Sigmoid colon (tissue), 7 donors: ENCODE measurements around the gene TMIGD2. TPM values are rescaled to one million over a fixed set of nuclear protein-coding genes. Genes with fewer than 3 reads are reported as not detected.
A peak's percentile ranks its signal among the peaks of the same experiment; 100 is the strongest.
"Not testable (repeated sequence)": the region's sequence is repeated elsewhere in the genome, so short reads cannot be mapped to it uniquely, and the experiment has no call there.

Experiments
- DNase-seq: peaks from one replicate; pipeline ENCODE4 v3.0.0-alpha.2; 2019
- H3K27ac ChIP-seq, 4 donors: fragments of 200-600 bp; sonication (generic); one replicate each; pipeline ENCODE4 v1.5.1; 2016 to 2019; ENCODE audit warnings: mild to moderate bottlenecking in 1 of 4
- H3K27me3 ChIP-seq, 3 donors: fragments of 200-600 bp; sonication (generic); one replicate each; pipeline ENCODE4 v1.5.1; 2019; ENCODE audit warnings: mild to moderate bottlenecking in 1 of 3
- H3K36me3 ChIP-seq, 4 donors: fragments of 200-600 bp; sonication (generic); one replicate each; pipeline ENCODE4 v1.5.1; 2016 to 2019
- H3K4me1 ChIP-seq, 4 donors: fragments of 200-600 bp; sonication (generic); one replicate each; pipeline ENCODE4 v1.5.1; 2017 to 2019
- H3K4me3 ChIP-seq, 4 donors: fragments of 200-600 bp; sonication (generic); one replicate each; pipeline ENCODE4 v1.5.1; 2017 to 2019; ENCODE audit warnings: mild to moderate bottlenecking in 2 of 4, moderate library complexity in 1 of 4
- H3K9me3 ChIP-seq, 4 donors: fragments of 200-600 bp in 3 of 4; sonication (generic) in 3 of 4; one replicate each; pipeline versions ENCODE4 v1.5.1 to v1.6.1; 2013 to 2019
- CTCF ChIP-seq, 4 experiments: fragments of 450-650 bp in 3 of 4; fragments of 200-600 bp in 1 of 4; IDR thresholded peaks; one replicate each; pipeline ENCODE4 v1.5.1; 2016 to 2019; ENCODE audit warnings: antibody characterized with exemption in 4 of 4, mild to moderate bottlenecking in 3 of 4, moderate library complexity in 2 of 4
- EP300 ChIP-seq, 4 donors: sonication (generic); formaldehyde crosslinking; IDR thresholded peaks; one replicate each; pipeline ENCODE4 v1.6.1; 2017; ENCODE audit warnings: antibody characterized with exemption in 4 of 4
- POLR2A ChIP-seq, 2 donors: fragments of 450-650 bp; IDR thresholded peaks; one replicate each; pipeline ENCODE4 v1.6.1; 2016; ENCODE audit warnings: antibody characterized with exemption in 2 of 2, mild to moderate bottlenecking in 2 of 2, moderate library complexity in 2 of 2
- POLR2AphosphoS5 ChIP-seq, 4 donors: sonication (generic); formaldehyde crosslinking; IDR thresholded peaks; one replicate each; pipeline ENCODE4 v1.6.1; 2017; ENCODE audit warnings: antibody characterized with exemption in 4 of 4
- WGBS, 2 donors: extraction: QIAGEN DNeasy Blood & Tissue Kit; methylation state at CpG; one replicate each; pipeline ENCODE4 v1.1.7; 2013; 5-methylcytosine and 5-hydroxymethylcytosine counted together
- intact Hi-C: fragments of 100-400 bp; cut with DNase I; formaldehyde crosslinking; loops from one replicate; pipeline ENCODE4 v1.15.1; 2023
- polyA plus RNA-seq, 3 donors: library from polyadenylated mRNA; stranded (reverse); fragments of 200-250 nt; gene quantifications; one replicate each; pipeline ENCODE4 v1.2.3, GENCODE V29; 2013
- total RNA-seq, 4 donors: library from RNA; depleted of rRNA; stranded (reverse); fragments of >200 nt; gene quantifications; one replicate each; pipeline ENCODE4 v1.1.0, GENCODE V29; 2016
- donor health status: healthy with polysubstance abuse.
- donor health status: Bipolar disorder and iron deficiency.
- donor health status: healthy.

TMIGD2 gene
- total and polyA plus RNA-seq, 7 donors, result 0.60 to 6.3 TPM; not detected in 5

DNA sequence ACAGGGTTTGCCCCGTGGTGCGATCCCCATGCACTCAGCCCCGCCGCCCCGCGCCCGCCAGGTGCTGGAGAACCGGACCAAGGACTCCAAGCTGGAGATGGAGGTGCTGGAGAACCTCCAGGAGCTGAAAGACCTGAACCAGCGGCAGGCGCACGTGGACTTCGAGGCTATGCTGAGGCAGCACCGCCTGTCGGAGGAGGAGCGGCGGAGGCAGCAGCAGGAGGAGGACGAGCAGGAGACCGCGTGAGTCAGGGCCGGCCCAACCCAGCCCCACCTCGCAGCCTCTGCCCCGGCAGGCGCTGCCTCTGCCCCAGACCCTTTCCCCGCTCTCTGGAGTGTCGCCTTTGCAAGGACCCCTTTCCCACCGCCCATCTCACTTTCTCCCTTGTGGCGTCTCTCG lies 44.0 kb downstream of the TMIGD2 start:
- Histone ChIP-seq H3K9me3 (peaks cover 0 to 3% (median 0%) of the 10 kb centered on the region in 4 donors), H3K27ac (no peak overlapping the region), H3K4me3 (no peak overlapping the region), H3K27me3 (no peaks in the 10 kb centered on the region), H3K36me3 (peaks cover 14 to 100% (median 70%) of the 10 kb centered on the region in 4 donors), H3K4me1 (no peaks in the 10 kb centered on the region)
- TF ChIP-seq EP300 (IDR thresholded peaks at IDR 0.05), result no peak
- no peak for TF ChIP-seq POLR2A (IDR thresholded peaks at IDR 0.05)
- TF ChIP-seq POLR2AphosphoS5 (IDR thresholded peaks at IDR 0.05), result no peak
- no peak for TF ChIP-seq CTCF (IDR thresholded peaks at IDR 0.05)
- intact Hi-C loops, result no loop called here
- 95 to 96% methylated on average over 28 of the region's 28 CpGs for WGBS, 2 donors
- no peak for DNase-seq

DNA sequence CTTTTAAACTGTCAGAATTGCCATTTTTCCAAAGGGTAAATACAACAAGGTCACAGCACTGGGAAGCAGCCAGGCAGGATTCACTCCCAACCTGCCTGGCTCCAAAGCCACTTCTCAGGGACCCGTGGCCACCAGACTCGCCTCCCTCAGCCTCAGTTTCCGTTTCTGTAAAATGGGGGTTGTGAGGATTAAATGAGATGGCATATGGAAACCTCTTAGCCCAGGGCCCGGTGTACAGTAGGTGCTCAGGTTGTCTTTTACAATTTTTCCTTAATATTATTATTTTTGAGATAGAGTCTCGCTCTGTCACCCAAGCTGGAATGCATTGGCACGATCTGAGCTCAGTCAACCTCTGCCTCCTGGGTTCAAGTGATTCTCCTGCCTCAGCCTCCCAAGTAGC lies 45.2 kb downstream of the TMIGD2 start:
- intact Hi-C loops, result no loop called here
- no peak for TF ChIP-seq POLR2AphosphoS5 (IDR thresholded peaks at IDR 0.05)
- TF ChIP-seq EP300 (IDR thresholded peaks at IDR 0.05), result no peak
- TF ChIP-seq CTCF (IDR thresholded peaks at IDR 0.05), result no peak
- no peak for TF ChIP-seq POLR2A (IDR thresholded peaks at IDR 0.05)
- DNase-seq, result no peak
- Histone ChIP-seq H3K4me1 (no peaks in the 10 kb centered on the region), H3K36me3 (peaks cover 20 to 100% (median 71%) of the 10 kb centered on the region in 4 donors), H3K27ac (no peak overlapping the region), H3K9me3 (peaks cover 0 to 3% (median 0%) of the 10 kb centered on the region in 4 donors), H3K27me3 (no peaks in the 10 kb centered on the region), H3K4me3 (no peak overlapping the region)
- 91 to 98% methylated on average over 6 of the region's 6 CpGs for WGBS, 2 donors

DNA sequence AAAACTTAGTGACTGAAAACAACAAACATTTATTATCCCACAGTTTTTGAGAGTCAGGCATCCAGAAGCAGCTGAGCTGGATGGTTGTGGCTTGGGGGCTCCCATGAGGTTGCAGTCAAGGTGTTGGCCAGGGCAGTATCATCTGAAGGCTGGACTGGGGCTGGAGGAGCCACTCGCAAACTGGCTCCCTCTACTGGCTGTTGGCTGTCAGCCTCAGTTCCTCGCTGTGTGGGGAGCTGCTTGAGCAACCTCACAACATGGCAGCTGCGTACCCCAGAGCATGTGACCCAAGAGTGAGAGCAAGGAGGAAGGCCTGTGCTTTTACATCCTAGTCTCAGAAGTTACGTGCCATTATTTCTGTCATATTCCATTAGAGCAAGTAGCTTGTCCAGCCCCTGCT lies 45.6 kb downstream of the TMIGD2 start:
- DNase-seq, result no peak
- Histone ChIP-seq H3K9me3 (peaks cover 0 to 3% (median 0%) of the 10 kb centered on the region in 4 donors), H3K4me1 (no peaks in the 10 kb centered on the region), H3K36me3 (peaks cover 20 to 100% (median 73%) of the 10 kb centered on the region in 4 donors), H3K4me3 (no peak overlapping the region), H3K27ac (no peak overlapping the region), H3K27me3 (no peaks in the 10 kb centered on the region)
- WGBS, 2 donors, result 96 to 99% methylated on average over 4 of the region's 4 CpGs
- intact Hi-C loops, result no loop called here
- TF ChIP-seq CTCF (IDR thresholded peaks at IDR 0.05), result no peak
- no peak for TF ChIP-seq EP300 (IDR thresholded peaks at IDR 0.05)
- TF ChIP-seq POLR2A (IDR thresholded peaks at IDR 0.05), result no peak
- no peak for TF ChIP-seq POLR2AphosphoS5 (IDR thresholded peaks at IDR 0.05)

DNA sequence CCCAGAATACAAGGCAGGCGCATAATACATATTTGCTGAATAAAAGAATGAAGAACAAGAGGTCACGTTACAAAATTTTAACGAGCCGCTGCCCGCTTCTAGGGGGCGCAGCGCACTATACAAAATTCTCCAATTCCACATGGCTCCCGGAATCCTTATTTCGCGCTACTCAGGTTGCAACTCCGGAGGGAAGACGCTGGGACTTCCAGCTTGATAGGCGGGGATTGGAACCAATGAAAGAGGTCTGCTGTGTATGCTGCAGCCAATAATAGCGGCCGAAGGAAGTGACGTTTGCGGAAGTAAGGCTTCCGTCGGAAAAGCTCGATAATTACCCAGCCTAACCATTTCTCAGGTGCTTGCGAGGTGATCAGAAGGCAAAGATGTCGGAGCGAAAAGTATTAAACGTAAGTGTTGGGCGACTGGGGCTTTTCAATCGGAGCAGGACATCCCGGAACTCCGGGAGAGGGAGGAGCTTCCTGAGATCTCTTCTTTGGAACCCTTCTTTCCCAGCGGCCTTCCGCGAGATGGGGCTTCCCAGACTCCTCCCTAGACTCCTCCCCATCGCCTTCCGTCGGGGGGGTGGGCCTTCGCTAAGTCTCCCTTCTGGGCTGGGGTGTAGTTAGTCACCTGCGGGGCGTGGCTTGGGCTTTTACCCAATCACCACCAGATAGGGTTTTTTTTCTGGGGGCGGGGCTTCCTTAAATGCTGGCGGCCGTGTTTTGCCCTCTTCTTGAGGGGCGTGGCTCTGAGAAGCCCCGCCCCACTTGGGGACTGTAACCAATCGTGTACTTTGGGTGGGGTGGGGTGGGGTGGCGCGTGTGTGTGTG lies 55.2 kb downstream of the TMIGD2 start, which contains the start of gene YJU2:
Gene YJU2, plus strand, starts transcription at position 314 of the 827 bp plus-strand sequence. Its CDS starts 67 bp downstream, at position 381.
- Histone ChIP-seq H3K4me1 (peaks cover 0 to 13% (median 12%) of the 10 kb centered on the region in 4 donors), H3K9me3 (peaks cover 0 to under 1% (median under 1%) of the 10 kb centered on the region in 4 donors), H3K36me3 (peaks cover 12 to 36% (median 28%) of the 10 kb centered on the region in 4 donors), H3K27me3 (no peaks in the 10 kb centered on the region), H3K4me3 (peak within 1 kb of the TSS; percentile 60 to 79 (median 66)), H3K27ac (peak within 1 kb of the TSS; percentile 93 to 96 (median 94))
- 0% methylated on average over 45 of the region's 45 CpGs for WGBS, 2 donors
- peak; percentile 37 to 67 (median 66) for TF ChIP-seq POLR2AphosphoS5 (IDR thresholded peaks at IDR 0.05)
- TF ChIP-seq EP300 (IDR thresholded peaks at IDR 0.05), result no peak
- intact Hi-C loops, result loop anchor here (2.0 to 5.0 kb wide), 4 partner anchors 80 to 275 kb away; partner anchors contain the start of genes CHAF1A and MPND
- DNase-seq, result peak; percentile 99

GRCh38 chr19:4245938-4246337 lies 56.3 kb downstream of the TMIGD2 start:
- Histone ChIP-seq H3K36me3 (peaks cover 9 to 25% (median 17%) of the 10 kb centered on the region in 4 donors), H3K4me1 (peaks cover 0 to 13% (median 12%) of the 10 kb centered on the region in 4 donors)
- not testable (repeated sequence) for H3K4me3 ChIP-seq, DNase-seq, H3K9me3 ChIP-seq, H3K27ac ChIP-seq, H3K27me3 ChIP-seq
- WGBS, 2 donors, result 96 to 98% methylated on average over 6 of the region's 6 CpGs
- intact Hi-C loops, result loop anchor here (2.0 to 5.0 kb wide), 4 partner anchors 81 to 276 kb away; partner anchors contain the start of genes CHAF1A and MPND

Other genes starting within 250 kb of the TMIGD2 start
- 10 to 100 TPM; 35.4 to 53.2 (median 44.8) TPM for gene ZBTB7A, start 235.5 kb downstream of the TMIGD2 start, total RNA-seq
- 10 to 100 TPM; 22.8 to 39.1 (median 23.8) TPM for gene ZBTB7A, start 235.5 kb downstream of the TMIGD2 start, polyA plus RNA-seq
- gene MAP2K2, start 178.3 kb downstream of the TMIGD2 start, total RNA-seq, result 10 to 100 TPM; 48.2 to 76.4 (median 65.3) TPM
- gene MAP2K2, start 178.3 kb downstream of the TMIGD2 start, polyA plus RNA-seq, result 100 to 1,000 TPM; 196 to 278 (median 253) TPM
- under 1 TPM in 1 of 4 donors, not detected in 3; 0.55 TPM for gene CREB3L3, start 148.8 kb downstream of the TMIGD2 start, total RNA-seq
- 10 to 100 TPM in 1 of 3 donors, 1 to 10 TPM in 2; 1.8 to 24.0 (median 8.5) TPM for gene CREB3L3, start 148.8 kb downstream of the TMIGD2 start, polyA plus RNA-seq
- gene SIRT6, start 119.8 kb downstream of the TMIGD2 start, total RNA-seq, result 10 to 100 TPM; 10.3 to 23.5 (median 18.1) TPM
- 100 to 1,000 TPM in 2 of 3 donors, 10 to 100 TPM in 1; 66.1 to 132 (median 129) TPM for gene SIRT6, start 119.8 kb downstream of the TMIGD2 start, polyA plus RNA-seq
- under 1 TPM; 0.36 to 0.99 (median 0.69) TPM for gene ANKRD24, start 119.7 kb downstream of the TMIGD2 start, total RNA-seq
- 1 to 10 TPM in 1 of 3 donors, under 1 TPM in 1, not detected in 1; 0.60 to 1.2 TPM for gene ANKRD24, start 119.7 kb downstream of the TMIGD2 start, polyA plus RNA-seq
- 1 to 10 TPM; 1.7 to 3.9 (median 2.5) TPM for gene EBI3, start 72.9 kb downstream of the TMIGD2 start, total RNA-seq
- gene EBI3, start 72.9 kb downstream of the TMIGD2 start, polyA plus RNA-seq, result 10 to 100 TPM in 2 of 3 donors, 1 to 10 TPM in 1; 3.6 to 17.6 (median 17.6) TPM
- 10 to 100 TPM; 19.4 to 22.5 (median 20.8) TPM for gene YJU2, start 55.3 kb downstream of the TMIGD2 start, total RNA-seq
- 10 to 100 TPM; 21.5 to 31.8 (median 24.6) TPM for gene YJU2, start 55.3 kb downstream of the TMIGD2 start, polyA plus RNA-seq
- not detected for gene SHD, start 23.1 kb downstream of the TMIGD2 start, total RNA-seq
- 10 to 100 TPM; 18.8 to 84.7 (median 68.0) TPM for gene SHD, start 23.1 kb downstream of the TMIGD2 start, polyA plus RNA-seq
- 1 to 10 TPM in 2 of 4 donors, not detected in 2; 1.1 to 1.5 TPM for gene FSD1, start 2.2 kb upstream of the TMIGD2 start, total RNA-seq
- gene FSD1, start 2.2 kb upstream of the TMIGD2 start, polyA plus RNA-seq, result 1 to 10 TPM in 2 of 3 donors, not detected in 1; 1.6 to 2.6 TPM
- gene STAP2, start 36.4 kb upstream of the TMIGD2 start, total RNA-seq, result 1 to 10 TPM in 3 of 4 donors, under 1 TPM in 1; 0.99 to 5.5 (median 2.7) TPM
- gene STAP2, start 36.4 kb upstream of the TMIGD2 start, polyA plus RNA-seq, result 100 to 1,000 TPM; 146 to 313 (median 199) TPM
- 10 to 100 TPM in 1 of 4 donors, 1 to 10 TPM in 3; 8.6 to 13.3 (median 9.3) TPM for gene MPND, start 41.2 kb upstream of the TMIGD2 start, total RNA-seq
- gene MPND, start 41.2 kb upstream of the TMIGD2 start, polyA plus RNA-seq, result 10 to 100 TPM; 38.2 to 65.2 (median 60.1) TPM
- 10 to 100 TPM; 28.5 to 33.9 (median 32.2) TPM for gene SH3GL1, start 98.2 kb upstream of the TMIGD2 start, total RNA-seq
- gene SH3GL1, start 98.2 kb upstream of the TMIGD2 start, polyA plus RNA-seq, result 10 to 100 TPM; 37.9 to 47.4 (median 45.0) TPM
- gene CHAF1A, start 100.3 kb upstream of the TMIGD2 start, total RNA-seq, result 1 to 10 TPM; 3.6 to 5.5 (median 4.1) TPM
- gene CHAF1A, start 100.3 kb upstream of the TMIGD2 start, polyA plus RNA-seq, result 10 to 100 TPM in 2 of 3 donors, 1 to 10 TPM in 1; 5.4 to 19.1 (median 10.6) TPM
- gene UBXN6, start 155.4 kb upstream of the TMIGD2 start, total RNA-seq, result 100 to 1,000 TPM in 1 of 4 donors, 10 to 100 TPM in 3; 47.1 to 103 (median 62.7) TPM
- gene UBXN6, start 155.4 kb upstream of the TMIGD2 start, polyA plus RNA-seq, result 100 to 1,000 TPM in 2 of 3 donors, 10 to 100 TPM in 1; 96.3 to 160 (median 114) TPM
- 10 to 100 TPM; 31.0 to 45.5 (median 40.4) TPM for gene HDGFL2, start 169.9 kb upstream of the TMIGD2 start, total RNA-seq
- 10 to 100 TPM; 19.8 to 78.2 (median 22.2) TPM for gene HDGFL2, start 169.9 kb upstream of the TMIGD2 start, polyA plus RNA-seq
- gene PLIN4, start 216.1 kb upstream of the TMIGD2 start, total RNA-seq, result 10 to 100 TPM; 41.3 to 71.7 (median 55.9) TPM
- gene PLIN4, start 216.1 kb upstream of the TMIGD2 start, polyA plus RNA-seq, result 10 to 100 TPM in 1 of 3 donors, 1 to 10 TPM in 1, under 1 TPM in 1; 0.69 to 22.3 (median 1.8) TPM
- gene PLIN5, start 232.8 kb upstream of the TMIGD2 start, total RNA-seq, result 10 to 100 TPM in 1 of 4 donors, 1 to 10 TPM in 3; 2.5 to 10.0 (median 4.2) TPM
- 1 to 10 TPM in 2 of 3 donors, under 1 TPM in 1; 0.69 to 3.1 (median 2.4) TPM for gene PLIN5, start 232.8 kb upstream of the TMIGD2 start, polyA plus RNA-seq
- gene LRG1, start 237.6 kb upstream of the TMIGD2 start, total RNA-seq, result 1 to 10 TPM in 1 of 4 donors, under 1 TPM in 2, not detected in 1; 0.36 to 2.3 (median 0.49) TPM
- gene LRG1, start 237.6 kb upstream of the TMIGD2 start, polyA plus RNA-seq, result 10 to 100 TPM in 1 of 3 donors, 1 to 10 TPM in 2; 2.4 to 21.0 (median 3.7) TPM